ENCODE data around the gene GPATCH1.

GRCh38 chr19:33132021-33132420 is 51.0 kb downstream of the GPATCH1 start, which contains the start of gene WDR88:
- TF ChIP-seq REST (IDR thresholded peaks at IDR 0.05; ENCODE audit: insufficient read depth in 1 of 2, low read depth in 2 of 2, low read length in 2 of 2): no peak
- TF ChIP-seq TAF1 (IDR thresholded peaks at IDR 0.05; ENCODE audit: borderline replicate concordance, insufficient read depth, low read length): no peak
- no peak for TF ChIP-seq POLR2AphosphoS5 (IDR thresholded peaks at IDR 0.05; ENCODE audit: low read depth, low read length)
